Astrocyte (in vitro differentiated cells and primary cell): ENCODE measurements around the gene CD247.

Experiments used
- EZH2 ChIP-seq: IDR thresholded peaks from 2 replicates; pipeline ENCODE4 v1.6.1; 2012; ENCODE audit warnings: mild to moderate bottlenecking, low read length, inconsistent platforms; ENCODE audit not compliant: insufficient read depth
- TF ChIP-seq, protein P1 (sequence below): IDR thresholded peaks from 2 replicates; pipeline ENCODE4 v1.5.1; 2011; ENCODE audit warnings: low read depth, mild to moderate bottlenecking, inconsistent platforms, low read length, moderate library complexity; ENCODE audit not compliant: insufficient read depth

DNA sequence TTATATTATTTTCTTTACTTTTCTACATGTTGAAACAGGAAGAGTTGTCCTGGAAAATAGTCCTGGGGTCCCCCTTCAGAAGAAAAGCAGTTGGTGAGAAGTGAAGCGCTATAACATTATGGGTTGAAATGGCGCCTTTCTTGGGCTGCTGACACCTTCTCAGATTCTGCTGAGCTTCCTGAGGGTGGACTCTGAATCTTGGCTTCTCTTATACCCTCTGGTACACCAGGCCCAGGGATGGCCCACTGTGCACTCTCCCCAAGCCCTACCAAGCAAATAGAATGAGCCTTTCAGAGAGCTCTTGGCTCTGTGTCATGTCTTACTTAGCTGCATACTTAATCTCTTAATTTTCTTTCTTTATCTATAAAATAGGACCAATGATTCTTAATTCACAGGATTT, 42.3 kb downstream of the CD247 start:
- TF ChIP-seq, protein P1, sequence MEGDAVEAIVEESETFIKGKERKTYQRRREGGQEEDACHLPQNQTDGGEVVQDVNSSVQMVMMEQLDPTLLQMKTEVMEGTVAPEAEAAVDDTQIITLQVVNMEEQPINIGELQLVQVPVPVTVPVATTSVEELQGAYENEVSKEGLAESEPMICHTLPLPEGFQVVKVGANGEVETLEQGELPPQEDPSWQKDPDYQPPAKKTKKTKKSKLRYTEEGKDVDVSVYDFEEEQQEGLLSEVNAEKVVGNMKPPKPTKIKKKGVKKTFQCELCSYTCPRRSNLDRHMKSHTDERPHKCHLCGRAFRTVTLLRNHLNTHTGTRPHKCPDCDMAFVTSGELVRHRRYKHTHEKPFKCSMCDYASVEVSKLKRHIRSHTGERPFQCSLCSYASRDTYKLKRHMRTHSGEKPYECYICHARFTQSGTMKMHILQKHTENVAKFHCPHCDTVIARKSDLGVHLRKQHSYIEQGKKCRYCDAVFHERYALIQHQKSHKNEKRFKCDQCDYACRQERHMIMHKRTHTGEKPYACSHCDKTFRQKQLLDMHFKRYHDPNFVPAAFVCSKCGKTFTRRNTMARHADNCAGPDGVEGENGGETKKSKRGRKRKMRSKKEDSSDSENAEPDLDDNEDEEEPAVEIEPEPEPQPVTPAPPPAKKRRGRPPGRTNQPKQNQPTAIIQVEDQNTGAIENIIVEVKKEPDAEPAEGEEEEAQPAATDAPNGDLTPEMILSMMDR: no peak
- no peak for TF ChIP-seq EZH2
